ENCODE measurements around the gene ANKLE1.
A peak's percentile ranks its signal among the peaks of the same experiment; 100 is the strongest.

ANKLE1 gene, protein sequence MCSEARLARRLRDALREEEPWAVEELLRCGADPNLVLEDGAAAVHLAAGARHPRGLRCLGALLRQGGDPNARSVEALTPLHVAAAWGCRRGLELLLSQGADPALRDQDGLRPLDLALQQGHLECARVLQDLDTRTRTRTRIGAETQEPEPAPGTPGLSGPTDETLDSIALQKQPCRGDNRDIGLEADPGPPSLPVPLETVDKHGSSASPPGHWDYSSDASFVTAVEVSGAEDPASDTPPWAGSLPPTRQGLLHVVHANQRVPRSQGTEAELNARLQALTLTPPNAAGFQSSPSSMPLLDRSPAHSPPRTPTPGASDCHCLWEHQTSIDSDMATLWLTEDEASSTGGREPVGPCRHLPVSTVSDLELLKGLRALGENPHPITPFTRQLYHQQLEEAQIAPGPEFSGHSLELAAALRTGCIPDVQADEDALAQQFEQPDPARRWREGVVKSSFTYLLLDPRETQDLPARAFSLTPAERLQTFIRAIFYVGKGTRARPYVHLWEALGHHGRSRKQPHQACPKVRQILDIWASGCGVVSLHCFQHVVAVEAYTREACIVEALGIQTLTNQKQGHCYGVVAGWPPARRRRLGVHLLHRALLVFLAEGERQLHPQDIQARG

DNA sequence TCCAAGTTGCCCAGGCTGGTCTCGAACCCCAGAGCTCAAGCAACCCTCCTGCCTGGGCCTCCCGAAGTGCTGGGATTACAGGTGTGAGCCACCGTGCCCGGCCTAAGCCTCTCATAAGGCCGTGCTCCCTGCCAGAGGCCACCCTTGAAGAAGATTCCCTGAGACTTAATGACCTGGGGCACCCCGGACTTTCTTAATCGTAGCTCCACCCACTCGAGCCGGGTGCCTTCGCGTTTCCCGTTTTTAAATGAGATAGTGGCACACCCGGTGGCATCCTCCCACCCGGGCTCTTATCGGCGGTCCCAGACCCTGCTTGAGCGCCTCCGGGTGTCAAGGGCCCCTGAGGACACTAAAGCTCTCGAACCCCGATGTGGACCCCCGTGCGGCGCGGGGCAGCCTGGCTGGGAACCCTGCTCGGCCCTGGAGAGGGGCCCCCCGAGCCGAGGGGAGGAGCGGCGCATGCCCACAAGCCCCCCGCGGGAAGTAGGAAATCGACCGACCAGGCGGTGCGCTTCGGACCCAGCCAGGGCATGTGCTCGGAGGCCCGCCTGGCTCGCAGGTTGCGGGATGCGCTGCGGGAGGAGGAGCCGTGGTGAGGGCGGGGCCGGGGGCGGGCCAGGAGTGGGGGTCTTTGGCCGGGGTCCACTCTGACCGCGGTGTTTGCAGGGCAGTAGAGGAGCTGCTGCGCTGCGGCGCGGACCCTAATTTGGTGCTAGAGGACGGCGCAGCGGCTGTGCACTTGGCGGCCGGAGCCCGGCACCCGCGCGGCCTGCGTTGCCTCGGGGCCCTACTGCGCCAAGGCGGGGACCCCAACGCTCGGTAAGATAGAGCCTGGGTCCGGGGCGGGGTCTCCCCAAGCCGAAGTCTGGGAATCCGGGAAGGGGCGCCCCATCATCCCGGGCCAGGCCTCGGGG lies at the start of gene ANKLE1:
Gene ANKLE1 (plus strand): TSS at position 511 of the 914 bp plus-strand sequence. CDS start 20 bp downstream, at position 531.
- no peak for DNase-seq (ENCODE audit: low read depth in 2 of 2)

DNA sequence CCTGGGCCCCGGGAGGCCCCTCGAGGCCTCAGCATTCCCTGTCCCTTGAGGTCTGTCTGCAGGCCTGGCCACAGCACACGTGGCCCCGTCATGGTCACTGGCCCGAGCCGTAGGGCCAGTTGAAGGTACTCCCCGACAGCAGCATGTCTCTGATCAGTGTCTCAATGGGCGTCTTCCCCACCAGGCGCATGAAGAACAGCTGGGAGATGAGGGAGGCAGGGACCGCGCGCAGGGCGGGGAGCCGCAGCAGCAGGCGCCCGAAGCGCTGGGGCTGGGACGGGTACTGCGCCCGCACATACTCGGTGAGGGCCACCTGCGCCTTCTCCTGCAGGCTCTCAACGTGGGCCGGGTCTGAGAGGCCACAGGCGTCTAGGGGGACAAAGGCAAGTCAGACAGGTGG lies 49.4 kb upstream of the ANKLE1 start:
- DNase-seq (ENCODE audit: low read depth in 2 of 2), result no peak

DNA sequence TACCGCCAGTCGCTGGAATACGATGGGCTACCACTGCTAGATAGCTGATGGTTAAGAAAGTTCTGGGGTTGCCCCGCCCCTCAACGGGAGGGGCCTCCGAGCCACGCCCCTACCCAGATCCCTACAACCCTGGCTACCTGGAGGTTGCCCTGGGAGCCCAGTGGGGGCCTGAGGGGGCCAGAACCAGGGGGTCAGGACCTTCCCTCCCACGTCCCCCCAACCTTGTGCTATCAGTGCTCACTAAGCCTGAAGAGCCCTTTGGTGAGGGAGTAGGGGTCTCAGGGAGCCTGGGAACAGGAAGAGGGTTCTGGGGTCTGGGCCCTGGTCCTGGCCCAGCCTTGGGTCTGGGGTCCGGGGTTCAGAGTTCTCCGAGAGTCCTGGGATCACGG lies 46.8 kb upstream of the ANKLE1 start:
- peak; percentile 53 to 63 for DNase-seq (ENCODE audit: low read depth in 2 of 2)

DNA sequence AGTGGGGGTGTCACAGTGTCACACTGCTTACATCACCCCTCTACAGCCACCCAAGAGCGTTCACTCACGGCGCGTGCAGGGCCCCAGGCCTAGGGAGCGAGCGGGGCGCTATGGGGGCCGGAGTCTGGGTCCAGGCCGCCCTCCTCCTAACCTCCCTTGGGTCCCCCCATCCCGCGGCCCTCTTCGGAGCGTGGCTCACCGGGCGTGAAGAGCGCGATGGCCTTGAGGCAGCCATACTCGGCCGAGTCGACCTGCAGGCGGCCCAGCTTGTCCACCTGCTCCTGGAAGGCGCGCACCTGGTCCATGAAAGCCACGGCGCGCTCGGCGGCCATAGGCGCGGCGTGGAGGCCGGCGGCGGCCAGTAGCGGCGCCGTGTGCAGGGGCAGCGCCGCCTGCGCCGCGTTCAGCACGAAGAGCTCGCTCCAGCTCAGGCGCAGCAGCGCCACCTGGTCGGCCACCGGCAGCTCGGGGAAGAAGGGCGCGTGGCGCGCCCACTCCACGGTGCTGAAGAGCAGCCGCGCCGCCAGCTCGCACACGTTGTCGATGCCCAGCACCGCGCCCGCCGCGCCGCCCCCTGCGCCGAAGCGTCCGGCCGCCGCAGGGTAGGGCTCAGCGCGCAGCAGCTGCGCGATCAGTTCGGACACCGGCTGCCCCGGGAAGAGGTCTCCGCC lies 46.3 kb upstream of the ANKLE1 start:
- DNase-seq (ENCODE audit: low read depth in 2 of 2), result peak in 1 of 2 donors; percentile 54

DNA sequence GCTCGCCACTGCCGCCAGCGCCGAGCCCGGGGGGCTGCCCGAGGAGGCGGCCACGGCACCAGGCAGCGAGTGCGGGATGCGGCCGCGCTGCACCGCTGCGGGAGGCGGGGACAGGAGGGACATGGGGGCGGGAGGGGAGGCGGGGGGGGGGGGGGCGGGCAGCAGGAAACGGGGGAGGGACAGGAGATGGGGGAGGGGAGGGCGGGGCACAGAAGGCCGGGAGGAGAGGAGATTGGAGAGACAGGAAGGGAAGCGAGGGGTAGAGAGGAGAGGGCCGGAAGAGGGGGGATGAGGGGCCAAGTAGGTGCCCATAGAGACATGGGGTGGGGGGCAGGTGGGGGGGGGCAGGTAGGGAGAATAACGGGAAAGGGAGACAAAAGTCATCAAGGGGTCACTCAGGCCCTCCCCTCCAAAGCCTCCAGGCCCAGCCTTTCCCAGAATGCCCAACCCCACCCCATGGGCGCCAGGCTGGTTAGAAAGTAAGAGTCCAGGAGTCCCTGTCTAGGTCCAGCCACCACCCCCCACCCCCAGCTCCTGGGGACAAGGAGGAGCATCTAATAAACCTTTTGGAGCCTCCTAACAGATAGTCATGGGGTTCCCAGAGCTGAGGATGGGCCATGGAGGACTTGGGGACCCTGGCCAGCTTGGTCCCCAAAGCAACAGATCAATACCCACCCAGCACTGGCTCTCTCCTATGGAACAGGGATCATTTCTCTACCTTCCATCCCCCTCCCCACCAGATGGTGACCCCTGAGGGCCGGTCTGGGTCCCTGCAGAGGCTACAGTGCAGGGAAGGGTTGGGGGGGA lies 45.5 kb upstream of the ANKLE1 start:
- DNase-seq (ENCODE audit: low read depth in 2 of 2), result no peak

DNA sequence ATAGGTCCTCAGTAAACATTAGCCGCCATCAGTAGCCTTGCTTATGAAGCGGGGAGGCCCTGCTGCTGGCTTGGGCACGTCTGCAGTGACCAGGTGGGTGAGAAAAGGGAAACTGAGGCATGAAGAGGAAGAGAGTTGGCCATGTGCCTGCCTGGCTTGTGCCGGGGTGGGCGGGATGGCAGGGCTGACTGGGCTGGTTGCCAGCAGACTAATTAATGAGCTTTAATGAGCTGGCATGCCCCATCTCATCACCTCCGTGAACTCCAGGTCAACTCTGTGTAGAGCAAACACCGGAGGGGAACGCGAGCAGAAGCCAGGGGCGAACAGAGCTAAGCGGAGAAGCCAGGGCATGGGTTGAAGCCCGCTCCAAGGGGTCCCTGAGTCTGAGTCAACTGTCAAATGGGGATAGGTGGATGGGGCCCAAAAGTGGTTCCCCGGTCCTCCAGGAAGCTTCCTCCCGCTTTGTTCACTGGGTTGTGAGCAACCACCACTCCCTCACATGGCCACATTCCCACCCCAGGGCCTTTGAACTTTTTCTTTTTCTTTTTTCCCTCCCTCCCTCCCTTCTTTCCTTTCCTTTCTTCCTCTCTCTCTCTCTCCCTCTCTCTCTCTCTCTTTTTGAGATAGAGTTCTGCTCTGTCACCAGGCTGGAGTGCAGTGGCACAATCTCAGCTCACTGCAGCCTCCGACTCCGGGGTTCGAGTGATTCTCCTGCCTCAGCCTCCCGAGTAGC lies 44.7 kb upstream of the ANKLE1 start:
- no peak for DNase-seq (ENCODE audit: low read depth in 2 of 2)

DNA sequence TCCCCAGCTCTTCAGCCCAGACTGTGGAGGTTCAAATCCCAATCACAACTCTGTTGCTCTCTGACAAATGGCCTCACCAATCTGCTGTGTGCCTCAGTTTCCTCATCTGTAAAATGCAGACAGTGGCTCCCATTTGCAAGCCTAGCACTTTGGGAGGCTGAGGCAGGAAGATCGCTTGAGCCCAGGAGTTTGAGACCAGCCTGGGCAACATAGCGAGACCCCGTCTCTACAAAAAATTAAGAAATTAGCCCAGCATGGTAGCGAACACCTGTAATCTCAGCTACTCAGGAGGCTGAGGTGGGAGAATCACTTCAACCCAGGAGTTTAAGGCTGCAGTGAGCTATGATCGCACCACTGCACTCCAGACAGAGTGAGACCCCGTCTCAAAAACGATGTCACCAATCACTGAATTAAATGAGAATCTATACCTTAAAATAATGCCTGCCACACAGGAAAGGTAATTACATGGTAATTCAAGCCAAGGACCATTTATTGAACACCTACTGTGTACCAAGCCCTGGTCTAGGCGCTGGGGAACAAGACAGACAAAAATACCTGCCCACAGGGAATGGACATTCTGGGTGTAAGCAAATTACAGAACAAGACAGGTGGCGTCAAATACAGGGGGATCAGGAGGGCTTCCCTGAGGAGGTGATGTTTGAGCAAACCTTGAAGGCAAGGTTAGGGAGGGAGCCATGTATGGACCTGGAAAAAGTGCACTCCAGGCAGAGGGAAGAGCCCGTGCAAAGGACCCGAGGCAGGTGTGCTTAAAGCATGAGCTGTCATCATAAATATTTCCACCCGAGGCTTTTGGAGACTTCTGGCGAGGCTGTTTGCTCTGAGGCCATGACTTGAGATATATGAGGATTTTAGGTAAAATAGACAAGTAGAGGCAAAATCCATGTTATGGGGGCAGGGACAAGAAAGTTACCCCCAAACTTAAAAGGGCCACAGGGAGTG lies 43.7 kb upstream of the ANKLE1 start:
- no peak for DNase-seq (ENCODE audit: low read depth in 2 of 2)

DNA sequence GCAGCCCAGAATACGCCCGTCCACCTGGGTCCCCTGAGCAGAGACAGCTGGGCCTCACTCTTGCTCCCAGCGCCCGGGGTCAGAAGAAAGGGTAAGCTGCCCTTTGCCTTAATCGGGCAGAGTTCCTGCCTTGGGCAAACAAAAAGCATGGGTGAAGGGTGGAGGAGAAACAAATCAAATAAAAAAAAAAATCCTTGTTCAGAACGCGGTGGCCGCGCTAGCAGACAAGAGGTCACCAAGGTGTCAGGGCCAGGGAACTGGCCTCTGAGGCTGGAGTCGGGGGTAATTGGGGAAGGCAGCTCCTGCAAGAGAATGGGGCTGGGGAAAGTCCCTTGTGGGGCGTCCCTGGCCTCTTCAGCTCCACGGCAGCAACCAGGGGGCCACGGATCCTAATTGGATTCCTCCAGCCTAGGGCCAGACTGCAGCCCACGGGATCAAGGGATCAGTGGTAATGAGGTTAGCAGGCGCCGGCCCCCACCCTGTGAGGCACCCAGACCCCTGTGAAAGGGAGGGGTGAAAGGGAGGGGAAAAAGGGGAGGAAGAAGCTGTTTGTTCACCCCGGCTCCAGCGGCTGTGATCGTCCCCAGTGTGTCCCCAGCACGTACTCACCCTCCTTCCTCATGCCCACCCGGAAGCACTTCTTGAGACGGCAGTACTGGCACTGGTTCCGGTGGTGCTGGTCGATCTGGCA lies 41.5 kb upstream of the ANKLE1 start:
- DNase-seq (ENCODE audit: low read depth in 2 of 2), result no peak

DNA sequence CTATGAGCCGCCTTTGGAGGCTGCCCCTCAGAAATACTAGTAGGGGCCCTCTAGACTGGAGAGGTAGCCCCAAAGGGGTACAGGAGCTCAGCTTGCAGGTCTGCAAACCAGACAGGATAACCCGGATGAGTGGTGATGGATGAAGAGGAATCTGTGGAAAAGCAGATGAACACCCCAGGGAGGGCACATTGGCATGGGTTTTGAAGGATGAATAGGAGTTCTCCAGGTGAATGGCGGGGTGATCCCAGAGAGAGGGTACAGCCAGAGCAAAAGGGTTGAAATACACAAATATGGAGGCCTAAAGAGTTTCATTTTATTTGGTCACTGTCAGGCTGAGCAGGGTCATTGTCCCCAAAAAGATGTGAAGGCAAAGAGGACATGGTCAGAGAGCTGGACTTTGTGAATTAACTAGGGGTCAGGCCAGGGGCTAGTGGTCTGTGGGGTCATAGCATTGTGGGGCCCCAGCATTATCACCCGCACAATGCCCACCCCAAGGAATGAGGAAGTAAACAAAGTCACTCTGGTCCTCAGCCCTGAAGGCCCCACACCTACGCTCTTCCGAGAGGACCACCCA lies 40.8 kb upstream of the ANKLE1 start:
- no peak for DNase-seq (ENCODE audit: low read depth in 2 of 2)

DNA sequence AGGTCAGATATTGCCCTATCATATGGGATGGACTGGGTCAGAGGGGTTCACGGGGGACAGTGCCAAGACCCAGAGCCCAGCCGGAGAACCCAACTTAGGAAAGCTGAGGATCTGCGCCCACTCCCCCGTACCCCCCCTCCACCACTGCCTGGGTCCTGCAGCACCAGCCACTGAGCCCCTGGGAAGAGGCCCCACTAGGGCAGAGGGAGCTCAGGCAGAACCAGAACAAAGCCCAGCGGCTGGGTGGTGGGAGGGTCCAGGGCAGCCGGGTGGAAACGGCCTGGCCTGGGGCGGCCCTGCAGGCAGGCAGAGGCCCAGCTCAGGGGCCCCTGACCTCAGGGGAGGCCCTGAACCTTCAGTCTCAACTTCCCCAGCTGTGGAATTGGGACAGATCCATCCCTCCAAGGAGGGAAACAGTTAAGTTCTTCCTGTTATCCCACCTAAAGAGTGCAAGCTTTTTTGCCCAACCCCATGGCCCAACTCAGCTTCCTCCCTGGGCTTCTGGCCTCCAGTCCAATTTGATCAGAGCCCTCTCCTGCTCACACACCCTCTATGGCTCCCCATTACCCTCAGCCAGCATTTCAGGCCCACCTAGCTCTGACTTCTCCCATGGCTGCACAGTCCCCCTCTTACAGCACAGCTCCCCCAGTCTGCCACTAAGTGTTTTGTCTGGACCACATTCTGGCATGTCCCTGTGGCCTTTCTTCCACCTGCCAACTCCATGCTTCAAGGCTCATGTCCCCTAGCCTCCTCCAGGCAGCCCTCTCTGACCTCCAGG lies 39.1 kb upstream of the ANKLE1 start:
- no peak for DNase-seq (ENCODE audit: low read depth in 2 of 2)

DNA sequence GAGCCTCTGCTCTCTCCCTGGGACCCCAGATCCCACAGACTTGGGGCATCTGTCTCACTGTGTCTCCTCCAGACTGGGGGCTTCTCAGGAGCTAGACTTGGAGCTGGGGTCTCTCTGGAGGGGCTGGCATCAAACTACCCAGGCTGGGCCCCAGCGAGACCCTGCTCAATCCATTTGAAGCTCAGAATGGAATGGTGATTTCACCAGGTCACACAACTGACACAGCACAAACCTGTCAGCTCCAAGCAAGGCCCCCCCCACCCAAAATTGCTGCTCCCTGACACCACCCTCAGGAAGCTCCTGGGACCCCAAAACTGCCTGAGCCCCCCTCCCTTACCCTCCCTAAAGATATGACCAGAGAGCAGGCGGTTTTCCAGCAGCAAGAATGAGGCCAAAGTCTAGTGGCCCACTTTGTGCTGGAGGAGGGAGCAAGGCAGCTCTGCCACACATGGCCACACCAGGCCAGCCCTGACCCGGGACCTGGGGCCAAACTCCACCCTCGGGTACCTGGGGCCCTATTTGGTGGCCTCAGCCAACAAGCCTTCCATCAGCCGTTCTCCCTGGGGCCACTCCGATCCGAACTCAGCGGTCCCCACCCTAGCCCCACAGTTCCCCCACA lies 38.4 kb upstream of the ANKLE1 start:
- DNase-seq (ENCODE audit: low read depth in 2 of 2), result no peak

DNA sequence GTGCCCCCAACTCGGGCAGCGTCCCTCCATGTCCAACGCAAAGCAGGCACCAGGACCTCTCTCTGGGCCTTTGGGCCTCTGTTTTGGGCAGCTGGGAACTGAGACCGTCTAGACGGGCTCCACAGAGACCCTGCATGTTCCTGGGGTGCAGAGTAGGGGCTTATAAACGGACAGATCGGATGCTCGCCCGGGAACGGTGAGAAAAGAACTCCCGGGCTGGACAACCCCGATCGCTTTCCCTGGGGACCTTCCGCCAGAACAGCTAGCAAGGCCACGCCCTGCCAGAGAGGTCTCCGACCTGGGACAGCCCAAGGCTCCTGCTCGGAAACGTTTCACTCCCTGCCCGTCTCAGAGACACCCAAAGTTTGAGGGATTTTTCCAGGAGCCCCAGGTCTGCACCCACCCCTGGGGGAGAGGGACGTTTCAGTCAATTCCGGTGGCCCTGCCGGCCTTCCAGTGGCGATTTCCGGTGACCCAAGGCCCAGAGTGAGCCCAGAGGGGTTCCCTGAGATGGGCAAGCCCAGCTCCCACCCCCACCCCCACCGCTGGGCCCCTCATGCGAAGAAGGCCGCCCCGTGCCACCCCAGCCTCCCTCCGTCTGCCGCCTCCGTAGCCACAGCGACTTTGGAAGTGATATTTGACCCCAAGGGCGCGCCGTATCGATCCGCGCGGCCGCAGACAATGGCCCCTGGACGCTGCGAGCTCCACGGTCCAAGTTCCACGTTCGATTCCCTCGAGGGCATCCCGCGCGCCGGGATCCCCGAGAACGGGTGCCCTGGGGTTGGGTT lies 37.7 kb upstream of the ANKLE1 start:
- no peak for DNase-seq (ENCODE audit: low read depth in 2 of 2)

DNA sequence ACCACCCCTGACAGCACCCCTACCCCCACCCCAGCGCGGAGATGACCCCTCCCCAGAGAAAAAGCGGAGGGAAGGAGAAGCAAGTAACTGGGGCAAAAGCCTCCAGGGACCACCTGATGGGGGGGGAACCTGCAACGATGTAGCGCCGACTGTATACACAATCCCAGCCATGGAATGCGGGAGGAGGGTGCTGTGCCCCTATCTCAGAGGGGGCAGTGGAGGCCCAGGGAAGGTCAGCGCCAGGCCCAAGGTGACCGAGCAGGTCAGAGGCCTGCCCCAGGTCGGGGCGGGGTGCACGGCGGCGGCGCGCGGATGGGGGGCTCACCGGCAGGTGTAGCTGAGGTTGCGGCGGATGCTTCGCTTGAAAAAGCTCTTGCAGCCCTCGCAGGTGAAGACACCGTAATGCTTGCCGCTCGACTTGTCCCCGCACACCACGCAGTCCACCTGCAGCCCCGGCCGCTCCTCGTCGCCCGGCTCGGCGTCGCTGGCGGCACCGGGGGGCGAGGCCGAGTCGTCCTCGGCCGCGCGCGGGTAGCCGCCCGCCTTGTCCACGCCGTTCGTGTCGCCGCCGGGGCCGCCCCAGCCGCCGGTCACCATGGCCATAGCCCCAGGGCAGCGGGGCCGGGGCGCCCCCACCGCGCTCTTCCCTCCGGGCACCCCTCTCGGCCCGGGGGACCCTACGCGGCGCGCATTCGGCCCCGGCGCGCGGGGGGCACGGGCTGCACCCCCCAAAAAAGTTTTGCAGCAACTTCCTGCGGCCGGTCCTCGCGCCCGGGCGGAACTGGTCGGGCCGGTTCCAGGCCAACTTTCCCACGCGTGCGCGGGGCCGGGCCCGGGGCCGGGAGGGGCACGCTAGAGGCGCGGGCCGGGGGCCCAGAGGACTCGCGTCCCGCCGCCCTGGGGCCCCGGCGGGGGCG lies 36.8 kb upstream of the ANKLE1 start:
- DNase-seq (ENCODE audit: low read depth in 2 of 2), result no peak

DNA sequence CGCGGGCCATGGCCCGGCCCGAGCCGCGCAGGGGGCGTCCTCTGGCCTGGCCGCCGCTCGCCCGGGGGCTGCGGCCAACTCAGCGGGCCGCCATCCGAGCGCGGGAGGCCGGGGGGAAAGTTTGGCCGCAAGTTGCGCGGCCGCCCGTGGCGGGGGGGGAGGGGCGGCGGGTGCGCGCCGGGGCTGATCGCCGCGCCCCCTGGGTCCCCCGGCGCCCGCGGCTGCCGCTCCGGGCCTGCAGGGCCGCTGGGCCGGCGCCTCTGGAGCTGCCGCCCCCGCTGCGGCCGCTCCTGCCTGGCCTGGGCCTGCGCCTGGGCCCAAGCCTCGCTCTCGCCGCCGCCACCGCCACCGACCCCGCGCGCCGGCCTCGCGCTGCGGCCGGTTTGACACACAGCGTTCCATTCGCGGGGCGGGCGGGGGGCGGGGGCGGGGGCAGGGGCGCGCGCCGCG lies 36.1 kb upstream of the ANKLE1 start, which contains the start of gene NR2F6:
Gene NR2F6 (minus strand): TSS at position 385 of the 450 bp plus-strand sequence. CDS start 699 bp downstream, outside the sequence.
- DNase-seq (ENCODE audit: low read depth in 2 of 2), result no peak

All from activated CD4-positive, alpha-beta T cell treated with anti-CD3 and anti-CD28 coated beads for 24 hours (primary cell).